Non-pigmented ciliary epithelial cell (primary cell): ENCODE measurements around the gene IL22RA2.
A peak's percentile ranks its signal among the peaks of the same experiment; 100 is the strongest.

ENCODE experiments used
- DNase-seq: peaks from one replicate; pipeline ENCODE4 v3.0.0-alpha.2; 2010; ENCODE audit warnings: low read depth

Gene IL22RA2

GRCh38 chr6:137166247-137167098, 7.0 kb downstream of the IL22RA2 start:
- no peak for DNase-seq

- no peak for DNase-seq
Measured at GRCh38 chr6:137165375-137166246, 7.8 kb downstream of the IL22RA2 start.

- DNase-seq, result no peak
Measured at GRCh38 chr6:137163732-137164318, 9.6 kb downstream of the IL22RA2 start.

GRCh38 chr6:137162692-137163306, 10.6 kb downstream of the IL22RA2 start:
- no peak for DNase-seq

GRCh38 chr6:137161949-137162348, 11.5 kb downstream of the IL22RA2 start:
- DNase-seq, result no peak

GRCh38 chr6:137160763-137161162, 12.7 kb downstream of the IL22RA2 start:
- peak; percentile 11 for DNase-seq

DNA sequence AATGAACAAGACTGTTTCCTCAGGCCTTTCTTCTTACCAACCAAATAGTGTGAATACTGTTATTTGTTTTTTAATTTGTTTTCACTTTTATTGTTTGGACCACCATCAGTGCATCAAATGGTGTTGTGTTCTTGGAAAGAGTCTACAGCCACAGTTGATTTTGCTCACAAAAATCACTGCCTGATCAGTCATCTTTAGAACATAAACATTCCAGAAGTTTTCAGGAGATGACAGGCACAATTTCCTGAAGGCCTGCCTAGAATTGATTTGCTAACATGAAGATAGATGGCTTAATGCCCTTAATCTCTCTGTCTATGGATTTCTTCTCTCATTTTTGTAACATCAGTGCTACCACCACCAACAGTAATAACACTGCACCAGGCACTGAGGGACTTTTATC, 13.5 kb downstream of the IL22RA2 start:
- no peak for DNase-seq

DNA sequence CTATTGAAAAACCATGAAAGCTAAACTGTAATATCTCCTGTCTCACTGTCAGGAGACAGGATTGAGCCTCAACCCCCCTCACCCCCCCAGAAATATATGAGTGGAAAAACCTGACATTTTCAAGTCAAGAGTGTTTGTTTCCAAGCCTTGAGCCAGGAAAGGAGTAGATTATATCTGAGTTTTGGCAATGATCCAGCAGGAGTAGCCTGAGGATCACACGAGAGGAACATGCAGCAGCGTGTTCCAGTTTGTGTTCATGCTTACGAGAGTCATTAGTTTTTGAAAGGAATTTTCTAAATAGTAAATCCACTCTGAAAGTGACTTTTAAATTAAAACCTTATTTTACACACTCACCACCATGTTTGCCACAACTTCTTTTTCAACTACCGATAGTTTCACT, 15.8 kb downstream of the IL22RA2 start:
- DNase-seq, result no peak

GRCh38 chr6:137156650-137157049, 16.8 kb downstream of the IL22RA2 start:
- DNase-seq, result no peak

DNA sequence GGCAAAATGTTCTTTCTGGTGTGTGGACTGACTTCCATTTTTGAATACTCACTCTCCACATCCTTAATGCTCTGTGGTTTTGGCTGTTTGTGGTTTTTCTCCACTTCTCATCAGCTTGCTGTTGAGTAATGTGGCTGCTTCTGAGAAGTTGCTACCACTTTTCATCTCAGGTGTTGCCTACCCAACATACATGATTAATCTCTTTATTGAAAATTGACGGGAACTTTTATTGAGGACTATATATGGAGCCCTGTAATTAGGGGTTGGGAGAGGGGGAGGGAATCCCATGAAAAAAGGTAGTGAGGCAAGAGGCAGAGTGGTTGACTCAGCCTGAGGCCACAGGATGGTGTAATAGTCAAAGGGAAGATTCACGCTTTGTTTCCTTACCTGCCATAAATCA, 17.6 kb downstream of the IL22RA2 start:
- peak; percentile 19 for DNase-seq

- no peak for DNase-seq
Measured at GRCh38 chr6:137150072-137150471, 23.4 kb downstream of the IL22RA2 start.

DNA sequence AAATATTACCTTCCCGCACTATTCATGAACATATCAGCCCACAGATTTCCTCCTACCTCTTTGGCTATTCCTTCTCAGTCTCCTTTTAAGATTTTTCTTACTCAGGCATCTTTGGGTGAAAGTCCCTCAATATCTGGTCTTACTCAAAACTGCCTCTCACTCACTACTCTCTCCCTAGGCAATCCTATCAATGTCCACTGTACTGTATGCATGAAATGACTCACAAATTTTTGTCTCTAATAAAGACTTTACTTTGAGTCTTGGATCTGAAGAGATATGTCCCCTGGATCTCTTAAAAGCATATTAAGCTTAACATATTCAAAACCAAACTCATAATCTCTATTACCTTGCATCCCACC, 24.4 kb downstream of the IL22RA2 start:
- DNase-seq, result no peak

DNA sequence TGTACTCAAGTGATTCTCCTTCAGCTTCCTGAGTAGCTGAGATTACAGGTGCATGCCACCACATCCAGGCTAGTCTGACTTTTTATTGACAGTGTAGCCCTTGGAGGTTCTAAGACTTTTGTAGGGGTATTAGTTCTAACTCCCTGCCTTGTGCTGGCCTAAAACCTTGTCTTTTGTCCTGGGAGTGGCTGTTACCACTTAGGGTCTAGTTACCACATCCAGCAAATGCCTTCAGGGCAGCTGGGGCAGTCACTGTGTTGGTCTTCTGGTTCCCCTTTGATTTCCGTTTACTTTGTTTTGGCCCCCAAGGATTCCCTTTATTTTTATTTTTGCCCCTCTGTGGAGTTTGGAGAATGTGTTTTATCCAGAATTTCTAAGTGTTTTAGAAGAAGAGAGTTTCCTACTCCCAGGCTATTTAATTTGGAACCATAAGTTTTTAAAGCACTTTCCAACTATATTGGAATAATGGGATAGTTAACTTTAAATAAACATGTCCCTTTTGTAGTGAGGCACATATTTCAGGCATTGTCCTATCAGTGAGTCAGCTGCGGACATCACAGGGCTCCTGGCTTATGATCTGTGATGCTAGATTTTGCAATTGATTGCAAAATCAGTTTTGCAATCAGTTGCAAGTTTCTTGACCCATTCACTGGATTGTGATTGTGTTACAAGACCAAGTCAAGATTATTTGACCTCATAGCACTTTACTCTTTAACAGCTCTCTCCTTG, 25.0 kb downstream of the IL22RA2 start:
- DNase-seq, result peak; percentile 28

DNA sequence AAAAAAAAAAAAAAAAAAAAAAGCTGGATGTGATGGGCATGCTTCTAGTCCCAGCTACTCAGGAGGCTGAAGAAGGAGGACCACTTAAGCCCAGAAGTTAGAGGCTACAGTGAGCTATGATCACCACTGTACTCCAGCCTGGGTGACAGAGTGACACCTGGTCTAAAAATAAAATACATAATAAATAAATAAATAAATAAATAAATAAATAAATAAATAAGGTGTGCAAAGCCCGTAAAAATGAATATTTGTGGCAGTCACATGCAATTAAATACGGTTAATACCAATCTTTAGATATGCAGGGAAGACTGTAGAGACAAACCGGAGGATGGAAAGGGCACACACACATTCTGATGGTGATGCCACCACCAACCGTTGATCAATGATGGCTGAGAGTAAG, 26.2 kb downstream of the IL22RA2 start:
- DNase-seq, result no peak

- no peak for DNase-seq
Measured at GRCh38 chr6:137146206-137146605, 27.2 kb downstream of the IL22RA2 start.

- DNase-seq, result peak; percentile 8
Measured at GRCh38 chr6:137145421-137145820, 28.0 kb downstream of the IL22RA2 start.

- no peak for DNase-seq
Measured at GRCh38 chr6:137136065-137136464, 37.4 kb downstream of the IL22RA2 start.

- DNase-seq, result no peak
Measured at GRCh38 chr6:137134483-137134882, 39.0 kb downstream of the IL22RA2 start.

DNA sequence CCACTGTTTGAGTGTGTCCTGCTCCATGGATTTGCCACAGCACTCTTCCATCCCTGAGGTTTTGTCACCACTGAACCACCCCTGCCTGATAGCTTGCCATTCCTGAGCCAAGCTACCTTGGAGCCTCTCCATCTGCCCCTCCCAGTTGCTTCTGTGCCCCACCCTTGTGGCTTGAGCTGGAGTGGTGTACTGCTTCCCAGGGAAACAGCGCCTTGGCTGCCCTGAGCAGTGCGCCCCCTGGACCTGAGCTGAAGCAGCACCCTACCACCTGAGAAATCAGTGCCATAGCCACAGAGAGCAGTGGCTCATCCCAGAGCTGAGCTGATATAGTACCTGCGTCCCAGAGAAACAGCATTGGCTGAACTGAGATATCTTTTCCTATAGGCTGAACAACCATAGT, 40.3 kb downstream of the IL22RA2 start:
- no peak for DNase-seq

DNA sequence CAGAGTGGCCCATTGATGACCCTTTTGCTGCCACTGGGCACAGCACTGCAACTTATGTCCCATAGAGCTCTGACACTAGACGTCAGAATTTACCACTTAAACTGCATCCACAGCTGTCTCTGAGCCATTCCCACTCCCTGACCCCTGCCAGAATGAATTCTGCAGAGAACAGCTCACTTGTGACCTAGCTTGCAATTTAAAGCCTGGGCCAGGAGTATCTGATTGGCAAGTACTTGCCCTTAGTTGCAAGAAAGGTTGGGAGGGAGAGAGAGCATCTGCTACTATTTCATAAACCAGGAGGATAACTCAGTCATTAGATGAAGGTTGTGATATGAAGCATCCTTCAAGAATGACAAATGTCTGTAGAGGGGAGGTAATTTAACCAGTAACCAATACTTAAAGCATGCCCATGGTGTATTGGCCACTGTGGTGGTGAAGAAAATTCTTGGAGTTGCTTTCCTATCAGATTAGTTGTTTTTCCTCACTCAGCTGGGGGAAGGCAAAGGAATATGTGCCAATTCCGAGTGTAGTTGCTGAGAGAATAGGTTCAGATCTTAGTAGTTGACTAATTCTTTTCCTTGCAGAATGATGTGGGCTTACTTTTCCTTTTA, 46.5 kb downstream of the IL22RA2 start:
- no peak for DNase-seq

DNA sequence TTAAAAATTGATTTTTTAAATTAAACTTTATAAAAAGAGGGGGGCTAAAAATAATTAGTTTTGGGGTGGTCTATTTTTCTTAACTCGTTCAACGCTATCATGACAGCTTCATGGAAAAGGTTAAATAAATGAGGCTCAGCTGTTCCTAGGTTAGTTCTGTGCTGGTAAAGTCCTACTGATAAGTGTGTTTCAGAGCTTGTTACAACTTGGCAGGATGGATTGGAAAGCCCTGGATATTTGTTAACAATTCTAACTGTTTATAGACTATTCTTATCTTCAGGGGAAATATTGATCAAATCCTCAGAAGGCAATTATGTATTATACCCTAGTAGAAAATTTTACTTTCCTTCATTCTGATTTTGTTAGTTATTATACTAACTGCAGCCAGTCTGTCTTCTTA, 50.4 kb downstream of the IL22RA2 start:
- DNase-seq, result no peak
